ENCODE data around the gene DROSHA.

DNA sequence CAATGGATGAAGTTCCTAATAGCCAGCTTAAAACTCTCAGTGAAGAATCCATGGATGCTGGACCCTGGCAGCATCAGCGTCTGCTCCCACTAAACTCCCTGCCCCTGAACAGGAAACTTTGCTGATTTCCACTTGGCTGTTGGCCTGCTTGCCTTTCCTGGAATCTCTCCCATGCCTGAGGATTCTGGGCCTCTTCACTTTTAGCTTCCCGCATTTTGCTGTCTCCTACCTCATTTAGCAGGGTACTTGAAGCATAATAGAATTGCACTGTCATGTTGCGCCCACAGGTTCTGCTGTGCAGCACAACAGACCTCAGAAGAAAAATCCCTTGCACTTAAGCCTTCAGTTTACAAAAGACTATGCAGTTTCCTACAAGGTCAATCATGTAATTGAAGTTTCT lies 127.6 kb downstream of the DROSHA start:
- TF ChIP-seq CTCF (IDR thresholded peaks at IDR 0.05; ENCODE audit: low read depth, low read length, poor library complexity, severe bottlenecking): no peak
- no peak for TF ChIP-seq EZH2phosphoT487 (IDR thresholded peaks at IDR 0.05; ENCODE audit: borderline replicate concordance, low read length)
